ENCODE measurements around the gene RSPH4A.

DNA sequence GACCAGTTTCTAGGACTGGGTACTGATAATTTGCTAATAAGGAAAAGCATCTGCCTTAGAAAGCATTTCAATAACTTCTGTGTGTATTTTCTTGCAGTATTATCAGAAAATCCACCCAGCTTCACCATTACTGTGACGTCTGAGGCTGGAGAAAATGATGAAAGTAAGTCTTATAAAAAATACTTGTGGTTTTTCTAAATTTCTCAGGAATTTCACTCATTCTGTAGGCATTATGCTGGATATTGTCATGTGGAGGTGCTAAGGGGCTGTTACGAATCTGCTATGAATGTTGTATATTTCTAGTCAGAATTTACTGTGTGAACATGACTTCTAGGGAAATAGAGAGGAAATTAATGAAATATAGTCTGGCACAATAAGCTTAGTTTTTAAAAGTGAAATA is 36.1 kb upstream of the RSPH4A start:
- TF ChIP-seq, protein P1, sequence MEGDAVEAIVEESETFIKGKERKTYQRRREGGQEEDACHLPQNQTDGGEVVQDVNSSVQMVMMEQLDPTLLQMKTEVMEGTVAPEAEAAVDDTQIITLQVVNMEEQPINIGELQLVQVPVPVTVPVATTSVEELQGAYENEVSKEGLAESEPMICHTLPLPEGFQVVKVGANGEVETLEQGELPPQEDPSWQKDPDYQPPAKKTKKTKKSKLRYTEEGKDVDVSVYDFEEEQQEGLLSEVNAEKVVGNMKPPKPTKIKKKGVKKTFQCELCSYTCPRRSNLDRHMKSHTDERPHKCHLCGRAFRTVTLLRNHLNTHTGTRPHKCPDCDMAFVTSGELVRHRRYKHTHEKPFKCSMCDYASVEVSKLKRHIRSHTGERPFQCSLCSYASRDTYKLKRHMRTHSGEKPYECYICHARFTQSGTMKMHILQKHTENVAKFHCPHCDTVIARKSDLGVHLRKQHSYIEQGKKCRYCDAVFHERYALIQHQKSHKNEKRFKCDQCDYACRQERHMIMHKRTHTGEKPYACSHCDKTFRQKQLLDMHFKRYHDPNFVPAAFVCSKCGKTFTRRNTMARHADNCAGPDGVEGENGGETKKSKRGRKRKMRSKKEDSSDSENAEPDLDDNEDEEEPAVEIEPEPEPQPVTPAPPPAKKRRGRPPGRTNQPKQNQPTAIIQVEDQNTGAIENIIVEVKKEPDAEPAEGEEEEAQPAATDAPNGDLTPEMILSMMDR (conservative IDR thresholded peaks at IDR 0.05): no peak
- TF ChIP-seq ZFX (IDR thresholded peaks at IDR 0.05): no peak

Measured in C4-2B (cell line).